Stimulated activated CD4-positive, alpha-beta T cell treated with anti-CD3 and anti-CD28 coated beads, Interleukin-1b, Interleukin-23, amount 100 ng/mL, for 24 hours (primary cell): ENCODE data around the gene FST.

ENCODE experiments used
- DNase-seq, 4 experiments: peaks; one replicate each; pipeline ENCODE4 v3.0.0-alpha.2; 2020; ENCODE audit warnings: low read depth in 4 of 4, low spot score in 1 of 4

FST gene

DNA sequence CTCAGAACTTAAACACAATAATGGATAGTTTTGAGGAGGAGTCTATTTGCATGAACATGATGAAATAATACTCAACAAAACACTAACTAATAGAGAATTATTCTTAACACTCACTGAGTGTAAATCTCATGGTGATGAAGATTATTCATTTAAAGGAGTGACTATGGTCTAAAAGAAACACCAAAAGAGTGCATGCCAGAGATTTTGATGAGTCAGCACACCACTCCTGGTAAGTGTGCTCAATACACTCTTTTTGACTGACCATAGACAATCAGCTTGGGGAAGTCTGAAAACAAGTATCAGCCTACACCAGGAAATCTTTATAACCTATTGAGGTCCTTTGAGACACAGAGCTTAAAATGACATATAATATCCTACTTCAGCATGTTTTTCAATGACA lies 6.8 kb upstream of the FST start:
- no peak for DNase-seq

- no peak for DNase-seq
Observed at GRCh38 chr5:53475320-53475719, 5.1 kb upstream of the FST start.

- no peak for DNase-seq
Observed at GRCh38 chr5:53476019-53476418, 4.4 kb upstream of the FST start.

GRCh38 chr5:53476531-53477480 lies 3.6 kb upstream of the FST start:
- DNase-seq: no peak

- no peak for DNase-seq
Observed at GRCh38 chr5:53478411-53479044, 1.9 kb upstream of the FST start.

GRCh38 chr5:53479045-53479589 lies 1.3 kb upstream of the FST start:
- DNase-seq: no peak

GRCh38 chr5:53479590-53480415 lies 626 bp upstream of the FST start:
- no peak for DNase-seq

DNA sequence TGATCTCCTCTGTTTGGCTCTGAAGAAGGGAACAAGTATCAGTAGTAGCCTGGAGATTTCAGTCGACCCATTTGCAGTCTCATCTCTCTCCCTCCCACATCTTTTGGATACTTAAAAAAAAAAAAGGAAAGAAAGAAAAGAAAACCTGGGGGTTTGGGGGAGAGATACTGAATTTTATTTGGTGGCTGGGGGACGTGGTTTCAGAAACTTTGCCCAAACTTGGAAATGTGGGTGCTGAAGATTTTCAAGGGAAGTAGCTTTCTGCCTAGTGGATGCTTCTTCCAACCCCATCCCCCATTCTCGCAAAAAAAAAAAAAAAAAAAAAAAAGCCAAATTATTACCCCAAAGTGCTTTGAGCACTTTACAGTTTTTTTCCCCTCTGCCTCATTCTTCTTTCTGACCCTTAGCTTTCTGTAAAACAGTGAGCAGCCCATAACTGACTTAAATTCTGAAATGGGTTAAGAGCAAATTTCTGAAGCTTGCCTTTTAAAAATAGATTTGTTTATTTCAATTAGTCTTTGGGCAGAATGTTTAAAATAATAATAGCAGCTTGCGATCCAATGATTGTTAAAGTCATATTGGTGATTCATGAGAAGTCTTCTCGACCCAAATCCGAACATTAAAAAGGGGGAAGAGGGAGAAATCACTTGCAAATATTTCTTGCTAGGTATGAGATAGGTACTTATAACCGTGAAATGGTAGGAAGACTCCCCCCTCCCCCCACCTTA lies 894 bp downstream of the FST start:
- DNase-seq: no peak

DNA sequence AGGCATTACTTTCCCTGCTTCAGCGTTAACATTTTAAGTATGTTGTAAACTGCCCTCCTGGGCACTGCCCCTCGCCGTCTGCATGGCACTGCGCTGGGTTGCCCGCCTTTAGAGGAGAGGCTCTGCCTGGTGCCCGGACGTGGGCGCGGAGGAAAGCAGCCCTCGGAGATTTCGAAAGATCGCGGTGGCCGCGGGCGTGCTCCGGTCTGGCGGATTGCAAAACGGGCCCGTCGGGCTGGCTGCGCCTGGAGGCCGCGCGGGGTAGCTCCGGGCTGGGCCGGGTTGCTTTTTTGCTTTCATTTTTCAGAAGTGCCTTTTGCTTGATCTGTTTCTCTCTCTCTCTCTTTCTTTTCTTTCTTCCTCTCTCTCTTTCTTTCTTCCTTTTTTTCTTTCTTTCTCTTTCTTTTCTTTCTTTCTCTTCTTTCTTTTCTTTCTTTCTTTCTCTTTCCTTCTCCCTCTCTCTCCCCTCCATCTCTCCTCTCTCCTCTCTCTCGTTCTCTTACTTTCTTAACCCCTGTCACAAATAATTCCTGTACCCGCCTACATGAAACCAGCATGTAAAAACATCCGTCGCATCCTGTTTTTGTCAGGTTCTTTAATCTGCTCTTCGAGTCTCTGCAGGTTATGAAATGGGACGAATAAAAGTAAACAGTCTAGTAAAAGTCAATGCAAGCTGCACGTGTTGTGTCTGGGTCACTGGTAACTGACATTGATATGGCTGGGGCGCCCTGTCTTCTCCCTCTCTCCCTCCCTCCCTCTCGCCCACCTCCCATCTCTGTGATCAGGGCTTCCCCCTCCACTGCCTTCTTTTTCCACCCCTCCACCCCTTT lies 1.7 kb downstream of the FST start:
- peak in 1 of 4 experiments; percentile 38 for DNase-seq

DNA sequence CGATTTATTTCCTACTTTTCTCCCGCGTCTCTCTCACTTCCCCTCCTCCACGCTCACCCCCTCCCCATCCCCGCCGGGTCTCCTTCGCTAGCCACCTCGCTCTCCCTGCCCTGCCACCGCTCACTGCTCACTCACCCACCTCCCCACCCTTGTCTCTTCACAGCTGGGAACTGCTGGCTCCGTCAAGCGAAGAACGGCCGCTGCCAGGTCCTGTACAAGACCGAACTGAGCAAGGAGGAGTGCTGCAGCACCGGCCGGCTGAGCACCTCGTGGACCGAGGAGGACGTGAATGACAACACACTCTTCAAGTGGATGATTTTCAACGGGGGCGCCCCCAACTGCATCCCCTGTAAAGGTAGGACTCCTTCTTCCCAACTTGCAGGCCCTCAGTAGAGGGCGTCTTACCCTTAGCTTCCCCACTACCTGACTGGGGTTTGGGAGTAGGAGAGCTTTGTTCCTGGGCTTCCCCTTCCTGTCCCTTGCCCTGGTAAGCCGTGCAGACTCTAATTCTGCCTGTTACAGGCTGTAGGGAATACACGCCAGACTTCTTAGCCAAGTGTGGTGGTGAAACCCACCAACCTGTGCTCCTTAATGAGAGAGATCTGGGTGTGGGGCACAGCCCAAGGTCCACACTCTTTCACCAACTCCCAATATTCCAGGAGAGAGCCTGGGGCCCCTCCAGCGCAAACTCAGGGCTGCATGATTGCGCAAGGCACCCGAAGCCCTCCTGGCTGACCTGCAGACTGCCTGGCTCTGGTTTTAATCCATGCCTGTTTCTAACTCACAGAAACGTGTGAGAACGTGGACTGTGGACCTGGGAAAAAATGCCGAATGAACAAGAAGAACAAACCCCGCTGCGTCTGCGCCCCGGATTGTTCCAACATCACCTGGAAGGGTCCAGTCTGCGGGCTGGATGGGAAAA lies 2.5 kb downstream of the FST start:
- no peak for DNase-seq

- no peak for DNase-seq
Observed at GRCh38 chr5:53487436-53487835, 7.0 kb downstream of the FST start.

GRCh38 chr5:53488195-53488722 lies 7.8 kb downstream of the FST start:
- DNase-seq: no peak

DNA sequence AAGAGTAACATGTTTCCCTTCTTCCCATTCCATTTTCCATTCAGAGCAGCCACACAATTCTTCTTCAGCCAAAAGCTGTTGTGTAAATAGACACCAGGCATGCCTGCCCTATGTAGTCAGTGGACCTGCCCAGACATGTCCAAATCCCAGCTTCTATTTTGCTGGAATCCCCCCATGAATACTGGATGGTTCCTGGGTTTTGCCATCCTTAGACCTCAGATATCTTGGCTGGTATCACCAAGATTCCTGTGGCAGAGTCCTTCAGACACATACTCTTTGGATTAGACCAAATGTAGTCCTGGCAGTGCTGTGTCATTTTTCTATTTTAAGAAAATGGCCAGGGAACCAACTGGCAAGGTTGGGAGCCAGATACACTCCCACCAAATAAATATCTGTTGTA lies 10.3 kb downstream of the FST start:
- DNase-seq: no peak

- DNase-seq: no peak
Observed at GRCh38 chr5:53501054-53501453, 20.6 kb downstream of the FST start.

GRCh38 chr5:53503562-53504218 lies 23.3 kb downstream of the FST start:
- DNase-seq: no peak

DNA sequence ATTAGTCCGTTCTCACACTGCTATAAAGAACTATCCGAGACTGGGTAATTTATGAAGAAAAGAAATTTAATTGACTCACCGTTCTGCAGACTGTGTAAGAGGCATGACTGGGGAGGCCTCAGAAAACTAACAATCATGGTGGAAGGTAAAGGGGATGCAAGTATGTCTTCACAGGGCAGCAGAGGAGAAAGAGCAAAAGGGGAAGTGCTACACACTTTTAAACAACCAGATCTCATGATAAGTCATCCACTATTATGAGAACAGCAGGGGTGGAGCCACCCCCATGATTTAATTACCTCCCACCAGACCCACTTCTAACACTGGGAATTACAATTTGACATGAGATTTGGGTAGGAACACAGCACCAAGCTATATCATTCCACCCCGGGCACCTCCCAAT lies 26.6 kb downstream of the FST start:
- no peak for DNase-seq

DNA sequence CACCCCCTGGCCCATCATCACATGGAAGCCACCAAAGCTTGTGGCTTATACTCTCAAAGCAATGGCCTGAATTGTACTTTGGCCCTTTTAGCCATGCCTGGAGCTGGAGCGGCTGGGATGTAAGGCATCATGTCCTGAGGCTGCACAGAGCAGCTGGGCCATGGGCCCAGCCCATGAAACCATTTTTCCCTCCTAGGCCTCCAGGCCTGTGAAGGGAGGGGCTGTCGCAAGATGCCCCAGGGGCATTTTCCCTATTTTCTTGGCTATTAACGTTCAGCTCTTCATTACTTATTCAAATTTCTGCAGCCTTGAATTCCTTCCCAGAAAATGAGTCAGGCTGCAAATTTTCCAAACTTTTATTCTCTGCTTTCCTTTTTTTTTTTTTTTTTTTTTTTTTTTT lies 27.7 kb downstream of the FST start:
- no peak for DNase-seq

DNA sequence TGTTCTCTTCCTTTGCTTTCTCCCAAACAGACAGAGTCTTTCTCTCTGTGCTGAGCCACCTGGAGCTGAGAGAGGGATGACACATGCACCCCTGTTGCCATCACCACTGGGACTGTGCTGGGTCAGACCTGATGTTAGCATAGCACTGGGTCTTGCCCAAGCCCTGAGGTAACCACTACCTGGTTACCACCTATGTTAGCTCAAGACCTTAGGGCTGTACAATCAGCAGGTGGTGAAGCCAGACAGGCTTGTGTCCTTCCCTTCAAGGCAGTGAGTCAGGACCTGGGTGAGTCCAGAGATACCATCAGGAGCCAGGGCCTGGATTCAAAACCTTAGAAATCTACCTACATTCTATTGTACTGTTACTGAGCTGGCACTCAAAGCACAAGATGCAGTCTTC lies 32.1 kb downstream of the FST start:
- no peak for DNase-seq
